DOHH2 (cell line): ENCODE data around the gene POLR3GL.

Experiments used
- H3F3A ChIP-seq: fragments of 200-600 bp; sonication (generic), shearing (Covaris generic); 2 replicates; pipeline ENCODE4 v1.6.0; 2016; ENCODE audit warnings: antibody characterized with exemption, mild to moderate bottlenecking; ENCODE audit not compliant: control insufficient read depth, insufficient read depth
- H3K27ac ChIP-seq: fragments of 200-600 bp; sonication (generic); 2 replicates; pipeline ENCODE4 v1.5.1; 2014; ENCODE audit warnings: low read depth, mild to moderate bottlenecking, low read length, moderate library complexity
- H3K27me3 ChIP-seq: fragments of 200-600 bp; sonication (generic); 2 replicates; pipeline ENCODE4 v1.6.1; 2014; ENCODE audit warnings: mild to moderate bottlenecking, low read length, mixed read lengths; ENCODE audit not compliant: control insufficient read depth
- H3K36me3 ChIP-seq: fragments of 200-600 bp; sonication (generic); 2 replicates; pipeline ENCODE4 v1.6.1; 2014; ENCODE audit warnings: mild to moderate bottlenecking, low read length, moderate library complexity, mixed read lengths; ENCODE audit not compliant: control insufficient read depth
- H3K4me1 ChIP-seq: fragments of 200-600 bp; sonication (generic); 2 replicates; pipeline ENCODE4 v1.6.1; 2014; ENCODE audit warnings: mild to moderate bottlenecking, low read length, mixed read lengths; ENCODE audit not compliant: control insufficient read depth
- H3K4me2 ChIP-seq: fragments of 200-600 bp; sonication (generic); 2 replicates; pipeline ENCODE4 v1.6.0; 2014; ENCODE audit warnings: mild to moderate bottlenecking, low read length, moderate library complexity
- H3K4me3 ChIP-seq: fragments of 200-600 bp; sonication (generic); 2 replicates; pipeline ENCODE4 v1.5.1; 2014; ENCODE audit warnings: mild to moderate bottlenecking, low read length, mixed read lengths
- H3K79me2 ChIP-seq: fragments of 200-600 bp; sonication (generic); 2 replicates; pipeline ENCODE4 v1.6.1; 2014; ENCODE audit warnings: mild to moderate bottlenecking, low read length, mixed read lengths; ENCODE audit not compliant: control insufficient read depth
- H3K9me2 ChIP-seq: fragments of 200-600 bp; sonication (generic); replicated peaks from 2 replicates; pipeline ENCODE4 v1.6.1; 2014; ENCODE audit warnings: mild to moderate bottlenecking, low read length, mixed read lengths; ENCODE audit not compliant: control insufficient read depth
- H3K9me3 ChIP-seq: fragments of 200-600 bp; sonication (generic); 2 replicates; pipeline ENCODE4 v1.6.1; 2014; ENCODE audit warnings: antibody characterized with exemption, low read length, mixed read lengths; ENCODE audit not compliant: control insufficient read depth, insufficient read depth
- H4K20me1 ChIP-seq: fragments of 200-600 bp; sonication (generic); 2 replicates; pipeline ENCODE4 v1.6.0; 2014; ENCODE audit warnings: low read depth, mild to moderate bottlenecking, antibody characterized with exemption, low read length, moderate library complexity; ENCODE audit not compliant: control insufficient read depth, insufficient read depth
- EZH2phosphoT487 ChIP-seq: fragments of 200-600 bp; sonication (generic); IDR thresholded peaks from 2 replicates; pipeline ENCODE4 v1.6.1; 2017; ENCODE audit warnings: borderline replicate concordance, mild to moderate bottlenecking, antibody characterized with exemption, low read length, moderate library complexity, mixed read lengths
- TF ChIP-seq, protein P1 (sequence below): fragments of 200-600 bp; sonication (generic); IDR thresholded peaks from one replicate; pipeline ENCODE4 v1.5.1; 2014; ENCODE audit warnings: antibody characterized with exemption, mild to moderate bottlenecking, low read depth, low read length; ENCODE audit not compliant: poor library complexity, severe bottlenecking

The POLR3GL gene

DNA sequence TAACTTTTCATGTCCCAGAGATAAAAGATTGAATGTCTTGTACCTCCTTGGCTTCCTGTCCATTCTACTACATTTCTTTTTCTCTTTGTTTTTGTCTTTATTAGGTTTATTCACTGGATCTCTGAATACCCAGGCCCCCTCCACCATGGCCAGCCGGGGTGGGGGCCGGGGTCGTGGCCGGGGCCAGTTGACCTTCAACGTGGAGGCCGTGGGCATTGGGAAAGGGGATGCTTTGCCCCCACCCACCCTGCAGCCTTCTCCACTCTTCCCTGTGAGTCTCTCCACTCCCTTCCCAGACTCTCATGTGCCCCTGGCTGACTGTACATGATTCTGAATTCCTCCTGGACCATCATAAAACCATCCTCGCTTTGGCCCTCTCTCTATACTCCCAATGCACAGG, 10.2 kb downstream of the POLR3GL start:
- H3K9me2 ChIP-seq = no peaks in the 10 kb centered on the region
- H3K36me3 ChIP-seq = peaks cover 15% of the 10 kb centered on the region
- H3K27ac ChIP-seq = no peak overlapping the region
- TF ChIP-seq, protein P1, sequence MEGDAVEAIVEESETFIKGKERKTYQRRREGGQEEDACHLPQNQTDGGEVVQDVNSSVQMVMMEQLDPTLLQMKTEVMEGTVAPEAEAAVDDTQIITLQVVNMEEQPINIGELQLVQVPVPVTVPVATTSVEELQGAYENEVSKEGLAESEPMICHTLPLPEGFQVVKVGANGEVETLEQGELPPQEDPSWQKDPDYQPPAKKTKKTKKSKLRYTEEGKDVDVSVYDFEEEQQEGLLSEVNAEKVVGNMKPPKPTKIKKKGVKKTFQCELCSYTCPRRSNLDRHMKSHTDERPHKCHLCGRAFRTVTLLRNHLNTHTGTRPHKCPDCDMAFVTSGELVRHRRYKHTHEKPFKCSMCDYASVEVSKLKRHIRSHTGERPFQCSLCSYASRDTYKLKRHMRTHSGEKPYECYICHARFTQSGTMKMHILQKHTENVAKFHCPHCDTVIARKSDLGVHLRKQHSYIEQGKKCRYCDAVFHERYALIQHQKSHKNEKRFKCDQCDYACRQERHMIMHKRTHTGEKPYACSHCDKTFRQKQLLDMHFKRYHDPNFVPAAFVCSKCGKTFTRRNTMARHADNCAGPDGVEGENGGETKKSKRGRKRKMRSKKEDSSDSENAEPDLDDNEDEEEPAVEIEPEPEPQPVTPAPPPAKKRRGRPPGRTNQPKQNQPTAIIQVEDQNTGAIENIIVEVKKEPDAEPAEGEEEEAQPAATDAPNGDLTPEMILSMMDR = no peak
- TF ChIP-seq EZH2phosphoT487 = no peak
- H3K4me1 ChIP-seq = peaks cover 27% of the 10 kb centered on the region
- H3K79me2 ChIP-seq = no peaks in the 10 kb centered on the region
- H4K20me1 ChIP-seq = no peaks in the 10 kb centered on the region
- H3K27me3 ChIP-seq = no peaks in the 10 kb centered on the region
- peaks cover 18% of the 10 kb centered on the region for H3F3A ChIP-seq
- no peak overlapping the region for H3K4me2 ChIP-seq
- H3K9me3 ChIP-seq = no peaks in the 10 kb centered on the region
- no peak overlapping the region for H3K4me3 ChIP-seq

DNA sequence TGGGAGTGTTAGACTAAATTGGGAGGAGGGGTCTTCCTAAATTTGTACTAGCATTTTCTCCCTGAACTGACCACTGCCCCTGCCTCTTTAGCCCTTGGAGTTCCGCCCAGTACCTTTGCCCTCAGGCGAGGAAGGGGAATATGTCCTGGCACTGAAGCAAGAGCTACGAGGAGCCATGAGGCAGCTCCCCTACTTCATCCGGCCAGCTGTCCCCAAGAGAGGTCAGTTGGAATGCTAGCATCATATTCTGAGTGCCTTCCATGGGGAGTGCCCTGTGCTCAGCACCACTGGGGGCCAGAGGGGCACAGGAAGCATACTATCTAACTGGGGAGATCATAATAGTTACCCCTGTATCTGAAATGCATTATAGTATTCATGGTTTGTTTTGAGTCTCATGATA, 10.7 kb downstream of the POLR3GL start:
- H3F3A ChIP-seq = peaks cover 23% of the 10 kb centered on the region
- no peaks in the 10 kb centered on the region for H3K9me3 ChIP-seq
- H3K27ac ChIP-seq = no peak overlapping the region
- H3K4me3 ChIP-seq = no peak overlapping the region
- H3K27me3 ChIP-seq = no peaks in the 10 kb centered on the region
- no peak overlapping the region for H3K4me2 ChIP-seq
- TF ChIP-seq, protein P1 = no peak
- TF ChIP-seq EZH2phosphoT487 = no peak
- H4K20me1 ChIP-seq = no peaks in the 10 kb centered on the region
- no peaks in the 10 kb centered on the region for H3K79me2 ChIP-seq
- H3K36me3 ChIP-seq = peaks cover 15% of the 10 kb centered on the region
- no peaks in the 10 kb centered on the region for H3K9me2 ChIP-seq
- H3K4me1 ChIP-seq = peaks cover 32% of the 10 kb centered on the region

DNA sequence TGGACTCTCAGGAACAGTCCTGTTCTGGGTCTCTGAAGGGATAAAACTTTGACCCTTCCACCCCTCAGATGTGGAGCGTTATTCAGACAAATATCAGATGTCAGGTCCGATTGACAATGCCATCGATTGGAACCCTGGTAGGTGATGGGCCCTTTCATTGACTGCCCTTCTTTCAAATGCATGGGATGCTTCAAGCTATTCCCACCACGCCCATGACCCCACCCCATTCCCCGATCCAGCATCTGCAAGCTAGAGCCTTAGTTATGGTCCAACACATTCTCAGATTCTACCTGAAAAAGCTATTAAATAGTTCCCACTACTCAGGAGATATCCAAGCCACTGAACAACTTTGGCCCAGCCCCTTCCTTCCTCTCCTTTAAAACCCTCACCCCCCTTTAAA, 12.5 kb downstream of the POLR3GL start:
- H3K27me3 ChIP-seq = no peaks in the 10 kb centered on the region
- H3K4me3 ChIP-seq = no peak overlapping the region
- H3K4me2 ChIP-seq = peak overlapping the region; percentile 79
- H3F3A ChIP-seq = peaks cover 26% of the 10 kb centered on the region
- H4K20me1 ChIP-seq = no peaks in the 10 kb centered on the region
- H3K9me2 ChIP-seq = no peaks in the 10 kb centered on the region
- H3K79me2 ChIP-seq = no peaks in the 10 kb centered on the region
- peaks cover 50% of the 10 kb centered on the region for H3K4me1 ChIP-seq
- peaks cover 19% of the 10 kb centered on the region for H3K36me3 ChIP-seq
- TF ChIP-seq, protein P1 = no peak
- no peak for TF ChIP-seq EZH2phosphoT487
- no peak overlapping the region for H3K27ac ChIP-seq
- H3K9me3 ChIP-seq = no peaks in the 10 kb centered on the region
